Measurements from ENCODE around the gene KRT82. TPM values are rescaled to one million over a fixed set of nuclear protein-coding genes. Genes with fewer than 3 reads are reported as not detected.

The KRT82 gene
- total and polyA plus RNA-seq, 2 of the 8 experiments (the other 6 are each of a cell fraction or from before 2014, with no cell fraction given), result not detected

GRCh38 chr12:52361553-52361952 lies 44.6 kb downstream of the KRT82 start (continued):
- TF ChIP-seq CHD7 (IDR thresholded peaks at IDR 0.05; ENCODE audit: insufficient replicate concordance, low read length) (no peak), EP300 (IDR thresholded peaks at IDR 0.05; ENCODE audit: borderline replicate concordance in 1 of 2, low read depth in 2 of 2, low read length in 2 of 2) (no peak), ATF3 (IDR thresholded peaks at IDR 0.05; ENCODE audit: insufficient read depth, low read depth, low read length) (no peak), RAD21 (IDR thresholded peaks at IDR 0.05 in 1 of 2, conservative IDR thresholded peaks at IDR 0.05 in 1 of 2; ENCODE audit: low read depth in 2 of 2, low read length in 2 of 2) (no peak), ASH2L (IDR thresholded peaks at IDR 0.05; ENCODE audit: low read length) (no peak), SIX5 (IDR thresholded peaks at IDR 0.05; ENCODE audit: low read depth, low read length) (no peak), E2F6 (IDR thresholded peaks at IDR 0.05) (no peak), TCF12 (IDR thresholded peaks at IDR 0.05; ENCODE audit: low read depth, low read length) (no peak)
